Testis (tissue), 3 donors: ENCODE results near the gene MALAT1. TPM values are rescaled to one million over a fixed set of nuclear protein-coding genes. Genes with fewer than 3 reads are reported as not detected.
"Not testable (repeated sequence)": the region's sequence is repeated elsewhere in the genome, so short reads cannot be mapped to it uniquely, and the experiment has no call there.

Experiments used
- DNase-seq: peaks from one replicate; pipeline ENCODE4 v3.0.0-alpha.2; 2019
- H3K27ac ChIP-seq, 2 donors: fragments of 200-600 bp; sonication (generic); one replicate each; pipeline ENCODE4 v1.5.1; 2019
- H3K27me3 ChIP-seq: fragments of 200-600 bp; sonication (generic); one replicate; pipeline ENCODE4 v1.5.1; 2019
- H3K36me3 ChIP-seq: fragments of 200-600 bp; sonication (generic); one replicate; pipeline ENCODE4 v1.5.1; 2017; ENCODE audit warnings: low read depth; ENCODE audit errors: missing control alignments
- H3K4me1 ChIP-seq: fragments of 200-600 bp; sonication (generic); one replicate; pipeline ENCODE4 v1.5.1; 2019
- H3K4me3 ChIP-seq, 2 donors: fragments of 200-600 bp; sonication (generic); one replicate each; pipeline ENCODE4 v1.5.1; 2017 to 2019
- H3K9me3 ChIP-seq: fragments of 200-600 bp; sonication (generic); one replicate; pipeline ENCODE4 v1.5.1; 2017
- POLR2A ChIP-seq: fragments of 450-650 bp; IDR thresholded peaks from one replicate; pipeline ENCODE4 v1.6.1; 2017; ENCODE audit warnings: antibody characterized with exemption, mild to moderate bottlenecking, moderate library complexity
- WGBS, 2 donors: methylation state at CpG; one replicate each; pipeline ENCODE4 v1.1.5; 2018; 5-methylcytosine and 5-hydroxymethylcytosine counted together
- intact Hi-C: fragments of 100-400 bp; cut with DNase I; formaldehyde crosslinking; loops from one replicate; pipeline ENCODE4 v1.15.1; 2023; ENCODE audit warnings: low total_unique reads
- polyA plus RNA-seq: library from polyadenylated mRNA; stranded (reverse); fragments of 350-450 nt; fragmentation: Illumina TruSeq; extraction: RNeasy Lipid Tissue Mini Kit (QIAGEN cat#74804); gene quantifications from one replicate; pipeline ENCODE4 v1.2.3, GENCODE V29; 2014; ENCODE audit warnings: low read depth, low replicate concordance; ENCODE audit not compliant: insufficient read depth
- total RNA-seq, 2 donors: library from RNA; depleted of rRNA; stranded (reverse); fragments of >200 nt; gene quantifications; one replicate each; pipeline ENCODE4 v1.2.3, GENCODE V29; 2016
- TF ChIP-seq, protein P1 (sequence below), 3 experiments: fragments of 450-650 bp in 2 of 3; fragments of 200-600 bp in 1 of 3; sonication (generic) in 1 of 3; IDR thresholded peaks; one replicate each; pipeline ENCODE4 v1.5.1; 2016 to 2019; ENCODE audit warnings: antibody characterized with exemption in 3 of 3, mild to moderate bottlenecking in 2 of 3, moderate library complexity in 1 of 3

MALAT1 gene
- total and polyA plus RNA-seq, 3 donors from 2014 or later, result 26.7 to 9,314 (median 8,109) TPM

DNA sequence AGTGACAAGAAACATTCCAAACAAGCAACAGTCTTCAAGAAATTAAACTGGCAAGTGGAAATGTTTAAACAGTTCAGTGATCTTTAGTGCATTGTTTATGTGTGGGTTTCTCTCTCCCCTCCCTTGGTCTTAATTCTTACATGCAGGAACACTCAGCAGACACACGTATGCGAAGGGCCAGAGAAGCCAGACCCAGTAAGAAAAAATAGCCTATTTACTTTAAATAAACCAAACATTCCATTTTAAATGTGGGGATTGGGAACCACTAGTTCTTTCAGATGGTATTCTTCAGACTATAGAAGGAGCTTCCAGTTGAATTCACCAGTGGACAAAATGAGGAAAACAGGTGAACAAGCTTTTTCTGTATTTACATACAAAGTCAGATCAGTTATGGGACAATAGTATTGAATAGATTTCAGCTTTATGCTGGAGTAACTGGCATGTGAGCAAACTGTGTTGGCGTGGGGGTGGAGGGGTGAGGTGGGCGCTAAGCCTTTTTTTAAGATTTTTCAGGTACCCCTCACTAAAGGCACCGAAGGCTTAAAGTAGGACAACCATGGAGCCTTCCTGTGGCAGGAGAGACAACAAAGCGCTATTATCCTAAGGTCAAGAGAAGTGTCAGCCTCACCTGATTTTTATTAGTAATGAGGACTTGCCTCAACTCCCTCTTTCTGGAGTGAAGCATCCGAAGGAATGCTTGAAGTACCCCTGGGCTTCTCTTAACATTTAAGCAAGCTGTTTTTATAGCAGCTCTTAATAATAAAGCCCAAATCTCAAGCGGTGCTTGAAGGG lies 6.0 kb downstream of the MALAT1 start:
- TF ChIP-seq POLR2A, result no peak
- TF ChIP-seq, protein P1, sequence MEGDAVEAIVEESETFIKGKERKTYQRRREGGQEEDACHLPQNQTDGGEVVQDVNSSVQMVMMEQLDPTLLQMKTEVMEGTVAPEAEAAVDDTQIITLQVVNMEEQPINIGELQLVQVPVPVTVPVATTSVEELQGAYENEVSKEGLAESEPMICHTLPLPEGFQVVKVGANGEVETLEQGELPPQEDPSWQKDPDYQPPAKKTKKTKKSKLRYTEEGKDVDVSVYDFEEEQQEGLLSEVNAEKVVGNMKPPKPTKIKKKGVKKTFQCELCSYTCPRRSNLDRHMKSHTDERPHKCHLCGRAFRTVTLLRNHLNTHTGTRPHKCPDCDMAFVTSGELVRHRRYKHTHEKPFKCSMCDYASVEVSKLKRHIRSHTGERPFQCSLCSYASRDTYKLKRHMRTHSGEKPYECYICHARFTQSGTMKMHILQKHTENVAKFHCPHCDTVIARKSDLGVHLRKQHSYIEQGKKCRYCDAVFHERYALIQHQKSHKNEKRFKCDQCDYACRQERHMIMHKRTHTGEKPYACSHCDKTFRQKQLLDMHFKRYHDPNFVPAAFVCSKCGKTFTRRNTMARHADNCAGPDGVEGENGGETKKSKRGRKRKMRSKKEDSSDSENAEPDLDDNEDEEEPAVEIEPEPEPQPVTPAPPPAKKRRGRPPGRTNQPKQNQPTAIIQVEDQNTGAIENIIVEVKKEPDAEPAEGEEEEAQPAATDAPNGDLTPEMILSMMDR (IDR thresholded peaks at IDR 0.05), result peak in 1 of 3 experiments; percentile 5
- WGBS, 2 donors, result 28 to 34% methylated on average over 8 of the region's 8 CpGs
- Histone ChIP-seq H3K4me3 (peak overlapping the region; percentile 90 to 94), H3K36me3 (no peaks in the 10 kb centered on the region), H3K4me1 (peaks cover 20% of the 10 kb centered on the region), H3K27ac (peak overlapping the region; percentile 92 to 96), H3K9me3 (no peaks in the 10 kb centered on the region), H3K27me3 (no peaks in the 10 kb centered on the region)
- DNase-seq, result no peak
- intact Hi-C loops, result no loop called here

DNA sequence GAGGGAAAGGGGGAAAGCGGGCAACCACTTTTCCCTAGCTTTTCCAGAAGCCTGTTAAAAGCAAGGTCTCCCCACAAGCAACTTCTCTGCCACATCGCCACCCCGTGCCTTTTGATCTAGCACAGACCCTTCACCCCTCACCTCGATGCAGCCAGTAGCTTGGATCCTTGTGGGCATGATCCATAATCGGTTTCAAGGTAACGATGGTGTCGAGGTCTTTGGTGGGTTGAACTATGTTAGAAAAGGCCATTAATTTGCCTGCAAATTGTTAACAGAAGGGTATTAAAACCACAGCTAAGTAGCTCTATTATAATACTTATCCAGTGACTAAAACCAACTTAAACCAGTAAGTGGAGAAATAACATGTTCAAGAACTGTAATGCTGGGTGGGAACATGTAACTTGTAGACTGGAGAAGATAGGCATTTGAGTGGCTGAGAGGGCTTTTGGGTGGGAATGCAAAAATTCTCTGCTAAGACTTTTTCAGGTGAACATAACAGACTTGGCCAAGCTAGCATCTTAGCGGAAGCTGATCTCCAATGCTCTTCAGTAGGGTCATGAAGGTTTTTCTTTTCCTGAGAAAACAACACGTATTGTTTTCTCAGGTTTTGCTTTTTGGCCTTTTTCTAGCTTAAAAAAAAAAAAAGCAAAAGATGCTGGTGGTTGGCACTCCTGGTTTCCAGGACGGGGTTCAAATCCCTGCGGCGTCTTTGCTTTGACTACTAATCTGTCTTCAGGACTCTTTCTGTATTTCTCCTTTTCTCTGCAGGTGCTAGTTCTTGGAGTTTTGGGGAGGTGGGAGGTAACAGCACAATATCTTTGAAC lies 6.8 kb downstream of the MALAT1 start:
- Histone ChIP-seq H3K4me1 (peaks cover 20% of the 10 kb centered on the region), H3K9me3 (no peaks in the 10 kb centered on the region), H3K4me3 (peak overlapping the region; percentile 90 to 94), H3K27me3 (no peaks in the 10 kb centered on the region), H3K27ac (peak overlapping the region; percentile 92 to 96), H3K36me3 (no peaks in the 10 kb centered on the region)
- DNase-seq, result no peak
- TF ChIP-seq, protein P1 (IDR thresholded peaks at IDR 0.05), result no peak
- TF ChIP-seq POLR2A, result no peak
- intact Hi-C loops, result no loop called here
- 23 to 31% methylated on average over 12 of the region's 12 CpGs for WGBS, 2 donors

DNA sequence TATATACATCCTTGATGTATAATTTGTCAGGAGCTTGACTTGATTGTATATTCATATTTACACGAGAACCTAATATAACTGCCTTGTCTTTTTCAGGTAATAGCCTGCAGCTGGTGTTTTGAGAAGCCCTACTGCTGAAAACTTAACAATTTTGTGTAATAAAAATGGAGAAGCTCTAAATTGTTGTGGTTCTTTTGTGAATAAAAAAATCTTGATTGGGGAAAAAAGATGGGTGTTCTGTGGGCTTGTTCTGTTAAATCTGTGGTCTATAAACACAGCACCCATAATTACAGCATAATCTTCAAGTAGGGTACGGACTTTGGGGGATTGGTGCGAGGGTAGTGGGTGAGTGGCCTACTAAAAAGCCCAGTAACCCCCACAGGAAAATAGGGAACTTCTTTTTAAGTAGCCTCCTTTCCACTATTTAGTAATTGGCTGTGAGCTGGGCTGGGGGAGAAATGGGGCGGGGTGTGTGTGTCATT lies 7.5 kb downstream of the MALAT1 start:
- Histone ChIP-seq H3K27ac (peak overlapping the region; percentile 92 to 96), H3K4me1 (peaks cover 20% of the 10 kb centered on the region), H3K4me3 (no peak overlapping the region), H3K27me3 (no peaks in the 10 kb centered on the region), H3K36me3 (no peaks in the 10 kb centered on the region), H3K9me3 (no peaks in the 10 kb centered on the region)
- intact Hi-C loops, result no loop called here
- 36 to 54% methylated on average over 4 of the region's 4 CpGs for WGBS, 2 donors
- TF ChIP-seq, protein P1 (IDR thresholded peaks at IDR 0.05), result no peak
- TF ChIP-seq POLR2A, result no peak
- no peak for DNase-seq

DNA sequence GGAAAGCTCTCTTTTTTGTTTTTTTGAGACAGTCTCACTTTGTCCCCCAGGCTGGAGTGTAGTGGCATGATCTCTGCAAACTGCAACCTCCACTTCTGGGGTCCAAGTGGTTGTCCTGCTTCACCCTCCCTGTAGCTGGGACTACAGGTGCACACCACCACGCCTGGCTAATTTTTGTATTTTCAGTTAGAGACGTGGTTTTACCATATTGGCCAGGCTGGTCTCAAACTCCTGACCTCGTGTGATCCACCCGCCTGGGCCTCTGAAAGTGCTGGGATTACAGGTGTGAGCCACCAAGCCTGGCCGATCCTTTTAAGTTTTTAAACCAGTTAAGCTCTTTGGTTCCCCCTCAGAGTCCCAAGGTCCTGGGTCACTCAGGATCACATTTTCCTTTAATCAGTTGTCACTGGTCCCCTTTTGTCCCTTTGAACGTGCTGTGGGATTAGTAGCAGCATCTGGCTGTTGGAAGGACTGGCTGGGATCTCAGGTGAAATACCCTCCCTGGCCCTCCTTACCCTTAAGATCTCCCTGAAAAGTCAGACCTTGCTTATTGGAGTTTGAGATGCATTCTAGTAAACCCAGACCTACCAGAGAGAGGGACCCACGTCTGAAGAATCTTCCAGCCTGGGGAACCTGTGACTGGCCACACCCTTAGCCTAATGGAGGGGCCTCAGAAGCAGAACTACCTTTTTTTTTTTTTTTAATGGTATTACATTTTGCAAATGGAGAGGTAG lies 8.1 kb downstream of the MALAT1 start:
- DNase-seq, result no peak
- Histone ChIP-seq H3K27me3 (no peaks in the 10 kb centered on the region), H3K4me1 (peaks cover 20% of the 10 kb centered on the region), H3K9me3 (no peaks in the 10 kb centered on the region), H3K36me3 (no peaks in the 10 kb centered on the region), H3K27ac (peak overlapping the region; percentile 35 to 96), H3K4me3 (no peak overlapping the region)
- 18 to 38% methylated on average over 7 of the region's 7 CpGs for WGBS, 2 donors
- intact Hi-C loops, result no loop called here
- TF ChIP-seq, protein P1 (IDR thresholded peaks at IDR 0.05), result no peak
- no peak for TF ChIP-seq POLR2A

DNA sequence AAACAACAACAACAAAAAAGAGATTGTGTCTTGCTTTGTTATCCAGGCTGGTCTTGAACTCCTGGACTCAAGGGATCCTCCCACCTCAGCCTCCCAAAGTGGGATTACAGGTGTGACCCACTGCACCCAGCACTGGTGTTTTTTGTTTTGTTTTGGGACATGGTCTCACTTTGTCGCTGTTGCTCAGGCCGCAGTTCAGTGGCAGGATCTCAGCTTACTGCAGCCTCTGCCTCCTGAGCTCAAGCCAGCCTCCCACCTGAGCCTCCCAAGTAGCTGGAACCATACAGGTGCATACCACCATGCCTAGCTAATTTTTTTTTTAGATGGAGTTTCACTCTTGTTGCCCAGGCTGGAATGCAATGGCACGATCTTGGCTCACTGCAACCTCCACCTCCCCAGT lies 13.5 kb downstream of the MALAT1 start:
- H3K36me3 ChIP-seq, H3K9me3 ChIP-seq, H3K4me3 ChIP-seq, DNase-seq, H3K27me3 ChIP-seq, intact Hi-C loops, H3K4me1 ChIP-seq, H3K27ac ChIP-seq: not testable (repeated sequence)
- 94 to 98% methylated on average over 3 of the region's 3 CpGs for WGBS, 2 donors
